Tibial artery (tissue), 4 donors: ENCODE results near the gene NLK.

Experiments used
- DNase-seq, 2 donors: peaks; one replicate each; pipeline ENCODE4 v3.0.0-alpha.2; 2019
- H3K27ac ChIP-seq, 2 donors: fragments of 200-600 bp; sonication (generic) in 1 of 2; 1 replicate in 1 of 2; 2 replicates in 1 of 2; pipeline ENCODE4 v1.5.1; 2018 to 2019; ENCODE audit warnings: mild to moderate bottlenecking in 1 of 2
- H3K27me3 ChIP-seq, 2 donors: fragments of 200-600 bp; sonication (generic) in 1 of 2; one replicate each; pipeline versions ENCODE4 v1.5.1 to v1.6.0; 2016 to 2019
- H3K36me3 ChIP-seq, 3 donors: fragments of 200-600 bp; sonication (generic) in 2 of 3; one replicate each; pipeline ENCODE4 v1.5.1; 2016 to 2019; ENCODE audit warnings: mild to moderate bottlenecking in 2 of 3
- H3K4me1 ChIP-seq, 4 donors: fragments of 200-600 bp; sonication (generic) in 2 of 4; 1 replicate in 3 of 4; 2 replicates in 1 of 4; pipeline ENCODE4 v1.5.1; 2016 to 2019
- H3K4me3 ChIP-seq, 2 donors: fragments of 200-600 bp; sonication (generic) in 1 of 2; 1 replicate in 1 of 2; 2 replicates in 1 of 2; pipeline ENCODE4 v1.5.1; 2018 to 2019; ENCODE audit warnings: mild to moderate bottlenecking in 2 of 2
- H3K9me3 ChIP-seq, 3 donors: fragments of 200-600 bp; sonication (generic) in 1 of 3; one replicate each; pipeline ENCODE4 v1.5.1; 2016 to 2019
- CTCF ChIP-seq, 2 experiments: fragments of 200-600 bp in 1 of 2; fragments of 450-650 bp in 1 of 2; IDR thresholded peaks; one replicate each; pipeline ENCODE4 v1.5.1; 2017 to 2019; ENCODE audit warnings: antibody characterized with exemption in 2 of 2, mild to moderate bottlenecking in 1 of 2, moderate library complexity in 1 of 2
- intact Hi-C: fragments of 100-400 bp; cut with DNase I; formaldehyde crosslinking; loops from one replicate; pipeline ENCODE4 v1.15.0; 2023; ENCODE audit warnings: low total_unique reads

NLK gene

GRCh38 chr17:28008513-28008912 is 34.0 kb upstream of the NLK start:
- intact Hi-C loops, result no loop called here
- DNase-seq, result no peak
- H3K27ac ChIP-seq, result no peak overlapping the region
- H3K9me3 ChIP-seq, result no peaks in the 10 kb centered on the region
- H3K36me3 ChIP-seq, result no peaks in the 10 kb centered on the region
- peaks cover 0 to 3% of the 10 kb centered on the region in 2 donors for H3K27me3 ChIP-seq
- no peak for TF ChIP-seq CTCF (IDR thresholded peaks at IDR 0.05)
- no peaks in the 10 kb centered on the region for H3K4me1 ChIP-seq
- H3K4me3 ChIP-seq, result no peak overlapping the region

DNA sequence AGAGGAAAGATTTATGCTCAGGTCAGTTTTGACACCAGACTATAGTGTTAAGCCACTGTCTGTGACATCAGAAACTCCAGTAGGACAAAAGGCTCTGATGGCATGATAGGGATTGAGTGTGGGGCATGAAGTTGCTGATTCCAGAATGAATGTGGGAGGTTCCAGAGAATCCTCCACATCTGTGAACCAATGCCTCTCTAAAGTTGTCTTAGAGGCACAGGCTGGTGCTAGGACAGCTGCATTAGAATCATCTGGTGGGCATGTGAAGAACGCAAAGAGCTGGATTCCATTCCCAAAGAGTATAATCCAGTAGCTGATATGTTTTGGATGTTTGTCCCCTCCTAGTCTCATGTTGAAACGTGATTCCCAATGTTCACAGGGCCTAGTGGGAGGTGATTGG is 32.1 kb upstream of the NLK start:
- H3K27ac ChIP-seq, result no peak overlapping the region
- DNase-seq, result no peak
- H3K4me1 ChIP-seq, result no peaks in the 10 kb centered on the region
- H3K36me3 ChIP-seq, result no peaks in the 10 kb centered on the region
- H3K4me3 ChIP-seq, result no peak overlapping the region
- H3K27me3 ChIP-seq, result peaks cover 0 to 3% of the 10 kb centered on the region in 2 donors
- no peaks in the 10 kb centered on the region for H3K9me3 ChIP-seq
- TF ChIP-seq CTCF (IDR thresholded peaks at IDR 0.05), result no peak
- intact Hi-C loops, result no loop called here

GRCh38 chr17:28018439-28019070 is 23.9 kb upstream of the NLK start:
- Histone ChIP-seq H3K27me3 (no peaks in the 10 kb centered on the region), H3K9me3 (no peaks in the 10 kb centered on the region), H3K4me3 (no peak overlapping the region), H3K36me3 (no peaks in the 10 kb centered on the region), H3K27ac (no peak overlapping the region), H3K4me1 (no peaks in the 10 kb centered on the region)
- intact Hi-C loops, result no loop called here
- TF ChIP-seq CTCF (IDR thresholded peaks at IDR 0.05), result no peak
- no peak for DNase-seq

DNA sequence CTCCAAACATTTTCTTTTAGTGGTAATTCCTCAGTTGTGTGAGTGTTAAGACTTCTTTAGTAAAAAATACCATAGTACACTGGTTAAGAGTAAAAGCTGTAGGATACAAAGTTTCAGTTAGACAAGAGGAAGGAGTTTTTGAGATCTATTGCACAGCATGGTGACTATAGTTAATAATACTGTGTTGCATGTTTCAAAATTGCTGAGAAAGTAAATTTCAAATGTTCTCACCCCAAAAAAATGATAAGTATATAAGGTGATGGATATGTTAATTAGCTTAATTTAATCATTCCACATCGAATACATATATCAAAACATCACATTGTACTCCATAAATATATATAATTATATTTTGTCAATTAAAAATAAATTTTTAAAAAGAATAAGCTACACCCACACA is 22.0 kb upstream of the NLK start:
- no peak for TF ChIP-seq CTCF (IDR thresholded peaks at IDR 0.05)
- Histone ChIP-seq H3K27me3 (no peaks in the 10 kb centered on the region), H3K27ac (no peak overlapping the region), H3K4me3 (no peak overlapping the region), H3K36me3 (no peaks in the 10 kb centered on the region), H3K4me1 (no peaks in the 10 kb centered on the region), H3K9me3 (no peaks in the 10 kb centered on the region)
- DNase-seq, result no peak
- intact Hi-C loops, result no loop called here

- Histone ChIP-seq H3K4me1 (no peaks in the 10 kb centered on the region), H3K27me3 (no peaks in the 10 kb centered on the region), H3K9me3 (no peaks in the 10 kb centered on the region), H3K36me3 (no peaks in the 10 kb centered on the region), H3K27ac (no peak overlapping the region), H3K4me3 (no peak overlapping the region)
- DNase-seq, result no peak
- intact Hi-C loops, result no loop called here
- TF ChIP-seq CTCF (IDR thresholded peaks at IDR 0.05), result no peak
Observed at GRCh38 chr17:28029044-28029443, 13.4 kb upstream of the NLK start.

DNA sequence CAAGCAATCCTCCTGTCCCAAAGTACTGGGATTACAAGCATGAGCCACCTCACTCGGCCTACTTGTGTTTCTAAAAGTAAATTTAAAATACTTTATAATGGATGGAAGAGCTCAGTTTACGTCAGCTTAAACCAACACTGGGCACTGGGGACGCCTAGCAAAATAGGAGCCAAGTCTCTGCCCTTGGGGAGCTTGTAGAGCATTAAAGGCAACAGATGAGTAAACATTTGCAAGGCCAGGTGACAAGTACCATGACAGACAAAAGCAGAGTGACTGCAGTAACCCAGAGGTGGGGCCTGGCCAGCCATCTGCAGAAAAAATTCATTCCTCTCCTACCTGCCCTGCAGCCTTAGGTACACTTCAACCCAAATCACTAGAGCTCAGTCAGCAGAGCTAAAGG is 12.1 kb upstream of the NLK start:
- intact Hi-C loops, result no loop called here
- H3K9me3 ChIP-seq, result no peaks in the 10 kb centered on the region
- no peaks in the 10 kb centered on the region for H3K36me3 ChIP-seq
- H3K4me3 ChIP-seq, result no peak overlapping the region
- H3K4me1 ChIP-seq, result no peaks in the 10 kb centered on the region
- no peak for TF ChIP-seq CTCF (IDR thresholded peaks at IDR 0.05)
- H3K27me3 ChIP-seq, result no peaks in the 10 kb centered on the region
- H3K27ac ChIP-seq, result no peak overlapping the region
- DNase-seq, result no peak
